A549 (cell line): ENCODE measurements around the gene THADA. TPM values are rescaled to one million over a fixed set of nuclear protein-coding genes. Genes with fewer than 3 reads are reported as not detected.
A peak's percentile ranks its signal among the peaks of the same experiment; 100 is the strongest.

Experiments used
- ATAC-seq, 2 experiments: fragments of 200-7000 bp in 1 of 2; fragments of >200 bp in 1 of 2; cut with Nextera tagmentation in 1 of 2; cut with Tn5 transposase in 1 of 2; 3 replicates each; pipeline versions ENCODE4 v1.8.0 to v1.9.1; 2018 to 2020; ENCODE audit warnings: mild to moderate bottlenecking in 1 of 2, moderate library complexity in 1 of 2
- CTCF ChIA-PET: fragments of 300-600 bp; sonication (Branson Sonifier 250); formaldehyde crosslinking; extraction: SDS; loops from one replicate; lab custom pipeline; 2021; ENCODE audit warnings: antibody characterized with exemption, inconsistent platforms; lab: Yijun Ruan, JAX
- POLR2A ChIA-PET: fragments of 350-600 bp; formaldehyde crosslinking; extraction: SDS; loops from one replicate; lab custom pipeline; 2021; ENCODE audit warnings: antibody characterized with exemption, inconsistent platforms; lab: Yijun Ruan, JAX
- DNase-seq, 2 experiments: peaks; one replicate each; pipeline versions ENCODE4 v3.0.0 to v3.0.0-alpha.2; 2011 to 2016; ENCODE audit warnings: low read depth in 1 of 2, low spot score in 1 of 2
- FAIRE-seq: peaks from 2 replicates; lab custom pipeline; 2011; peaks lifted over from hg19 to GRCh38; lab: Jason Lieb, UNC
- H3K27ac ChIP-seq, 2 experiments: fragments of >200 bp; sonication (Bioruptor Twin); formaldehyde crosslinking; 3 replicates each; pipeline ENCODE4 v1.5.1; 2016 to 2017
- H3K4me1 ChIP-seq: fragments of >200 bp; sonication (Bioruptor Twin); formaldehyde crosslinking; 3 replicates; pipeline ENCODE4 v1.6.1; 2016
- H3K4me2 ChIP-seq: fragments of >200 bp; sonication (Bioruptor Twin); formaldehyde crosslinking; 3 replicates; pipeline ENCODE4 v1.6.1; 2016
- H3K4me3 ChIP-seq: fragments of >200 bp; sonication (Bioruptor Twin); formaldehyde crosslinking; 3 replicates; pipeline ENCODE4 v1.5.1; 2016
- H3K9me3 ChIP-seq: fragments of >200 bp; sonication (Bioruptor Twin); formaldehyde crosslinking; 3 replicates; pipeline ENCODE4 v1.6.1; 2016
- BHLHE40 ChIP-seq: IDR thresholded peaks from 2 replicates; pipeline ENCODE4 v1.6.1; 2012; ENCODE audit warnings: low read depth, low read length, inconsistent platforms
- CEBPB ChIP-seq, 2 experiments: fragments of >200 bp in 1 of 2; sonication (Bioruptor Twin) in 1 of 2; formaldehyde crosslinking in 1 of 2; IDR thresholded peaks; 2 replicates each; pipeline ENCODE4 v1.6.1; 2012 to 2016
- ESRRA ChIP-seq: fragments of 150-350 bp; IDR thresholded peaks from 2 replicates; pipeline ENCODE4 v1.6.1; 2014; ENCODE audit warnings: mild to moderate bottlenecking, low read length, borderline replicate concordance
- NFE2L2 ChIP-seq: fragments of 150-350 bp; conservative IDR thresholded peaks from 2 replicates; pipeline ENCODE4 v1.6.1; 2014; ENCODE audit warnings: low read length
- POLR2AphosphoS2 ChIP-seq: conservative IDR thresholded peaks from 2 replicates; pipeline ENCODE4 v1.6.1; 2012; ENCODE audit warnings: low read length, improper control_type of control experiment, inconsistent platforms
- RAD21 ChIP-seq, 2 experiments: fragments of >200 bp in 1 of 2; sonication (Bioruptor Twin) in 1 of 2; formaldehyde crosslinking in 1 of 2; IDR thresholded peaks in 1 of 2; conservative IDR thresholded peaks in 1 of 2; 2 replicates in 1 of 2; 3 replicates in 1 of 2; pipeline ENCODE4 v1.6.1; 2012 to 2018; ENCODE audit warnings: inconsistent platforms in 1 of 2
- RCOR1 ChIP-seq: fragments of 150-350 bp; IDR thresholded peaks from 2 replicates; pipeline ENCODE4 v1.6.1; 2014; ENCODE audit warnings: antibody characterized with exemption, low read length, low read depth
- RFX5 ChIP-seq: fragments of 450-650 bp; IDR thresholded peaks from 2 replicates; pipeline ENCODE4 v1.7.1; 2014; ENCODE audit warnings: antibody characterized with exemption, mild to moderate bottlenecking, moderate library complexity
- TFCP2L1 ChIP-seq: fragments of 250-450 bp; sonication (Bioruptor Pico); IDR thresholded peaks from 2 replicates; pipeline ENCODE4 v1.5.0; 2021; ENCODE audit warnings: mild to moderate bottlenecking
- TP53 ChIP-seq: fragments of 250-450 bp; sonication (Bioruptor Pico); IDR thresholded peaks from 2 replicates; pipeline ENCODE4 v1.5.0; 2021; ENCODE audit warnings: mild to moderate bottlenecking, moderate library complexity
- ZC3H11A ChIP-seq: fragments of 450-650 bp; IDR thresholded peaks from 2 replicates; pipeline ENCODE4 v1.6.1; 2014; ENCODE audit warnings: antibody characterized with exemption, mild to moderate bottlenecking
- WGBS: methylation state at CpG from one replicate; pipeline ENCODE4 v1.1.6; 2017; ENCODE audit errors: missing lambda C conversion rate; 5-methylcytosine and 5-hydroxymethylcytosine counted together
- polyA plus RNA-seq, 4 experiments: library from polyadenylated mRNA; depleted of rRNA in 3 of 4; stranded (reverse); fragments of >200 nt; fragmentation: RNase III in 1 of 4; extraction: RNeasy Plus Mini Kit Qiagen cat#74134 plus additional on column Dnase treatment in 1 of 4; gene quantifications; 2 replicates in 3 of 4; 3 replicates in 1 of 4; pipeline ENCODE4 v1.2.3, GENCODE V29; 2011 to 2017
- TF ChIP-seq, protein P1 (sequence below): fragments of >200 bp; sonication (Bioruptor Twin); formaldehyde crosslinking; IDR thresholded peaks from 3 replicates; pipeline ENCODE4 v1.6.1; 2016
- TF ChIP-seq, protein P2 (sequence below): fragments of 150-350 bp; IDR thresholded peaks from 2 replicates; pipeline ENCODE4 v1.6.1; 2014; ENCODE audit warnings: low read depth, mild to moderate bottlenecking, low read length
- TF ChIP-seq, protein P3 (sequence below): fragments of 250-450 bp; sonication (Bioruptor Pico); IDR thresholded peaks from 2 replicates; pipeline ENCODE4 v1.5.0; 2021; ENCODE audit warnings: mild to moderate bottlenecking, moderate library complexity, borderline replicate concordance
- TF ChIP-seq, protein P4 (sequence below): fragments of >200 bp; sonication (Bioruptor Twin); formaldehyde crosslinking; IDR thresholded peaks from 3 replicates; pipeline ENCODE4 v1.5.1; 2016

The THADA gene
- polyA plus RNA-seq, 2 of the 4 experiments (the other 2 are of a cell fraction): 21.8 to 37.9 TPM

GRCh38 chr2:43273529-43273928, 322.3 kb downstream of the THADA start:
- Histone ChIP-seq H3K4me2 (no peak overlapping the region), H3K27ac (peak overlapping the region in 1 of 2 experiments; percentile 25; a peak in 1 of 6 replicates), H3K4me3 (no peak overlapping the region), H3K9me3 (no peaks in the 10 kb centered on the region), H3K4me1 (peaks cover 20% of the 10 kb centered on the region)
- POLR2A ChIA-PET: no interaction called here
- DNase-seq (no peak), FAIRE-seq (no peak), ATAC-seq (no peak; a peak in 1 of 6 replicates)
- CTCF ChIA-PET: no interaction called here
- 86% methylated on average over 4 of the region's 4 CpGs for WGBS
- TF ChIP-seq, protein P1, sequence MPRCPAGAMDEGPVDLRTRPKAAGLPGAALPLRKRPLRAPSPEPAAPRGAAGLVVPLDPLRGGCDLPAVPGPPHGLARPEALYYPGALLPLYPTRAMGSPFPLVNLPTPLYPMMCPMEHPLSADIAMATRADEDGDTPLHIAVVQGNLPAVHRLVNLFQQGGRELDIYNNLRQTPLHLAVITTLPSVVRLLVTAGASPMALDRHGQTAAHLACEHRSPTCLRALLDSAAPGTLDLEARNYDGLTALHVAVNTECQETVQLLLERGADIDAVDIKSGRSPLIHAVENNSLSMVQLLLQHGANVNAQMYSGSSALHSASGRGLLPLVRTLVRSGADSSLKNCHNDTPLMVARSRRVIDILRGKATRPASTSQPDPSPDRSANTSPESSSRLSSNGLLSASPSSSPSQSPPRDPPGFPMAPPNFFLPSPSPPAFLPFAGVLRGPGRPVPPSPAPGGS: no peak
- TF ChIP-seq ZC3H11A: no peak

DNA sequence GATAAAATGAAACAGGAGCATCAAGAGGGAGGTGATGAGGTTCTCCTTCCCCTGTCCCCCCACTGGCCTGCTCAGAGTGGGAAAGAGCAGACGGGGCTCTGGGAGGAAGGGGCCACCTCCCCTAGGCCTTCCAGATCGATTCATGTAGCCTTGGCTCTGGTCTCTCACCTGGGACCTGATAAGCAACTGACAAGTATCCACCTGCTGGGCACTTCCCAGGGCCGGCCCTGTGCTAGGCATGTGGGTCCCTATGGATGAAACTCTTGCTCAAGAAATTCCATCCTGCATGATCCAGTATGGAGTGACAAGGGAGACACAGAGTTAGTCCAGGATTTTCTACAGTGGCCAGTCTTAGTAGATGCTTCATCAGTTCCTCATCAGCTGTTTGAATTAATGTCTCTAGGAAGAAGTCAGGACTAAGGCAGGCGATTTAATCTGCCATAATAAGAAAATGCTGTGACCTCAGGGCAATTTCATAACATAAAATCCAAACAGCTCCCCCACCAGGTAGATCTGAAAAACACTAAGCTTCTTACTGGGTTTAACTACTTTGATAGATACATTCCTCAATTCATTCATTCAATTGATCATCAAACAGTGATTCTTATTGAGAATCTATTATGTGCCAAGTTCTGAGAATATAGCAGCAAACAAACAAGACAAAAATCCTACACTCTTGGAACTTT, 324.8 kb downstream of the THADA start:
- DNase-seq: no peak

DNA sequence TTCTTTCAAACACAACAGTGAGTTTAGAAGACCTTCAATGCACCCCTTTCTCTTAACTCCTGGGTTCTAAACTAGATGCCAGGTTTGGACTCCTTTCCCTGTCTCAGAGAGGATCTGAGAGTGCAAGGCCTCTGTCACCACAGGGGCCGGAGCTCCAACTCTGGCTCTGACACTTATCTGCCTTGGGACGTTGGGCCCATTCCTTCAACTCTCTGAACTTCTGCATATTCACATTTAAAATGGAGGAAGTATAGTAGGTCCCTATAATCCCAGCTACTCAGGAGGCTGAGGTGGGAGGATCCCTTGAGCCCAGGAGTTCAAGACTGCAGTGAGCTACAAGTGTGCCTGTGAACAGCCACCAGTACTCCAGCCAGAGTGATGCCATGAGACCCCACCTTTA, 325.4 kb downstream of the THADA start:
- ChIA-PET CTCF (interaction anchor here (0.5 to 1.4 kb wide), 4 partner anchors 11 to 1539 kb away, joined by 3 read pairs; no protein-coding TSS in a partner anchor), POLR2A (no interaction called here)
- Histone ChIP-seq H3K4me3 (no peak overlapping the region), H3K4me2 (no peak overlapping the region), H3K4me1 (peaks cover 7% of the 10 kb centered on the region; the same call in 1 of the 3 replicates), H3K9me3 (no peaks in the 10 kb centered on the region), H3K27ac (peak overlapping the region in 1 of 2 experiments; percentile 29; a peak in 1 of 6 replicates)
- WGBS: 100% methylated on average over 2 of the region's 2 CpGs
- DNase-seq (no peak), FAIRE-seq (no peak), ATAC-seq (no peak)
- TF ChIP-seq RCOR1 (no peak), RFX5 (no peak), CEBPB (IDR thresholded peaks at IDR 0.05) (no peak), NFE2L2 (no peak), POLR2AphosphoS2 (no peak), BHLHE40 (no peak), ESRRA (no peak), TFCP2L1 (CRISPR knock-in tag) (no peak), RAD21 (conservative IDR thresholded peaks at IDR 0.05 in 1 of 2, IDR thresholded peaks at IDR 0.05 in 1 of 2) (no peak)
- TF ChIP-seq, protein P2, sequence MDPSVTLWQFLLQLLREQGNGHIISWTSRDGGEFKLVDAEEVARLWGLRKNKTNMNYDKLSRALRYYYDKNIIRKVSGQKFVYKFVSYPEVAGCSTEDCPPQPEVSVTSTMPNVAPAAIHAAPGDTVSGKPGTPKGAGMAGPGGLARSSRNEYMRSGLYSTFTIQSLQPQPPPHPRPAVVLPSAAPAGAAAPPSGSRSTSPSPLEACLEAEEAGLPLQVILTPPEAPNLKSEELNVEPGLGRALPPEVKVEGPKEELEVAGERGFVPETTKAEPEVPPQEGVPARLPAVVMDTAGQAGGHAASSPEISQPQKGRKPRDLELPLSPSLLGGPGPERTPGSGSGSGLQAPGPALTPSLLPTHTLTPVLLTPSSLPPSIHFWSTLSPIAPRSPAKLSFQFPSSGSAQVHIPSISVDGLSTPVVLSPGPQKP: no peak
- TF ChIP-seq, protein P3, sequence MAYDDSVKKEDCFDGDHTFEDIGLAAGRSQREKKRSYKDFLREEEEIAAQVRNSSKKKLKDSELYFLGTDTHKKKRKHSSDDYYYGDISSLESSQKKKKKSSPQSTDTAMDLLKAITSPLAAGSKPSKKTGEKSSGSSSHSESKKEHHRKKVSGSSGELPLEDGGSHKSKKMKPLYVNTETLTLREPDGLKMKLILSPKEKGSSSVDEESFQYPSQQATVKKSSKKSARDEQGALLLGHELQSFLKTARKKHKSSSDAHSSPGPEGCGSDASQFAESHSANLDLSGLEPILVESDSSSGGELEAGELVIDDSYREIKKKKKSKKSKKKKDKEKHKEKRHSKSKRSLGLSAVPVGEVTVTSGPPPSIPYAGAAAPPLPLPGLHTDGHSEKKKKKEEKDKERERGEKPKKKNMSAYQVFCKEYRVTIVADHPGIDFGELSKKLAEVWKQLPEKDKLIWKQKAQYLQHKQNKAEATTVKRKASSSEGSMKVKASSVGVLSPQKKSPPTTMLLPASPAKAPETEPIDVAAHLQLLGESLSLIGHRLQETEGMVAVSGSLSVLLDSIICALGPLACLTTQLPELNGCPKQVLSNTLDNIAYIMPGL (CRISPR knock-in tag): no peak
- TF ChIP-seq, all 56 proteins: peak for 0

More for the DNA sequence above, 324.8 kb downstream of the THADA start:
- peaks cover 7% of the 10 kb centered on the region; the same call in 1 of the 3 replicates for H3K4me1 ChIP-seq
- ATAC-seq: no peak
- TF ChIP-seq, protein P4, sequence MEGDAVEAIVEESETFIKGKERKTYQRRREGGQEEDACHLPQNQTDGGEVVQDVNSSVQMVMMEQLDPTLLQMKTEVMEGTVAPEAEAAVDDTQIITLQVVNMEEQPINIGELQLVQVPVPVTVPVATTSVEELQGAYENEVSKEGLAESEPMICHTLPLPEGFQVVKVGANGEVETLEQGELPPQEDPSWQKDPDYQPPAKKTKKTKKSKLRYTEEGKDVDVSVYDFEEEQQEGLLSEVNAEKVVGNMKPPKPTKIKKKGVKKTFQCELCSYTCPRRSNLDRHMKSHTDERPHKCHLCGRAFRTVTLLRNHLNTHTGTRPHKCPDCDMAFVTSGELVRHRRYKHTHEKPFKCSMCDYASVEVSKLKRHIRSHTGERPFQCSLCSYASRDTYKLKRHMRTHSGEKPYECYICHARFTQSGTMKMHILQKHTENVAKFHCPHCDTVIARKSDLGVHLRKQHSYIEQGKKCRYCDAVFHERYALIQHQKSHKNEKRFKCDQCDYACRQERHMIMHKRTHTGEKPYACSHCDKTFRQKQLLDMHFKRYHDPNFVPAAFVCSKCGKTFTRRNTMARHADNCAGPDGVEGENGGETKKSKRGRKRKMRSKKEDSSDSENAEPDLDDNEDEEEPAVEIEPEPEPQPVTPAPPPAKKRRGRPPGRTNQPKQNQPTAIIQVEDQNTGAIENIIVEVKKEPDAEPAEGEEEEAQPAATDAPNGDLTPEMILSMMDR: 0 out of 3 replicates have a peak, but pooled peaks have one; percentile 9
- no peak for TF ChIP-seq TP53 (CRISPR knock-in tag)
- TF ChIP-seq, all 56 proteins: peak for 1
- CTCF ChIA-PET: interaction anchor here (0.6 to 1.4 kb wide), 7 partner anchors 12 to 413 kb away, joined by 3 to 4 read pairs (median 3); no protein-coding TSS in a partner anchor
- no peak for FAIRE-seq
- H3K27ac ChIP-seq: peak overlapping the region in 1 of 2 experiments; percentile 29; a peak in 1 of 6 replicates
- H3K4me2 ChIP-seq: no peak overlapping the region
- H3K9me3 ChIP-seq: no peaks in the 10 kb centered on the region
- H3K4me3 ChIP-seq: no peak overlapping the region
- 78% methylated on average over 4 of the region's 4 CpGs for WGBS
- POLR2A ChIA-PET: no interaction called here
